Measurements from ENCODE around the gene NUDT4.
A peak's percentile ranks its signal among the peaks of the same experiment; 100 is the strongest.

The NUDT4 gene
- long read RNA-seq, donor 1, full-length matches to known transcripts, result 51 of 56 reads
- long read RNA-seq, donor 1, partial matches to known transcripts, result 5 of 56 reads
- long read RNA-seq, donor 1, other reads (novel, unspliced or antisense), result 0 of 56 reads
- long read RNA-seq, donor 2, full-length matches to known transcripts, result 58 of 63 reads
- long read RNA-seq, donor 2, partial matches to known transcripts, result 5 of 63 reads
- long read RNA-seq, donor 2, other reads (novel, unspliced or antisense), result 0 of 63 reads
- long read RNA-seq, donor 3, full-length matches to known transcripts, result 40 of 40 reads
- long read RNA-seq, donor 3, partial matches to known transcripts, result 0 of 40 reads
- long read RNA-seq, donor 3, other reads (novel, unspliced or antisense), result 0 of 40 reads
- long read RNA-seq, donor 4, full-length matches to known transcripts, result 61 of 185 reads
- long read RNA-seq, donor 4, partial matches to known transcripts, result 124 of 185 reads
- long read RNA-seq, donor 4, other reads (novel, unspliced or antisense), result 0 of 185 reads
- long read RNA-seq, donor 5, full-length matches to known transcripts, result 54 of 60 reads
- long read RNA-seq, donor 5, partial matches to known transcripts, result 6 of 60 reads
- long read RNA-seq, donor 5, other reads (novel, unspliced or antisense), result 0 of 60 reads
- long read RNA-seq, donor 6, full-length matches to known transcripts, result 89 of 102 reads
- long read RNA-seq, donor 6, partial matches to known transcripts, result 13 of 102 reads
- long read RNA-seq, donor 6, other reads (novel, unspliced or antisense), result 0 of 102 reads
- long read RNA-seq, donor 7, full-length matches to known transcripts, result 99 of 319 reads
- long read RNA-seq, donor 7, partial matches to known transcripts, result 220 of 319 reads
- long read RNA-seq, donor 7, other reads (novel, unspliced or antisense), result 0 of 319 reads
- long read RNA-seq, donor 8, full-length matches to known transcripts, result 70 of 92 reads
- long read RNA-seq, donor 8, partial matches to known transcripts, result 22 of 92 reads
- long read RNA-seq, donor 8, other reads (novel, unspliced or antisense), result 0 of 92 reads

DNA sequence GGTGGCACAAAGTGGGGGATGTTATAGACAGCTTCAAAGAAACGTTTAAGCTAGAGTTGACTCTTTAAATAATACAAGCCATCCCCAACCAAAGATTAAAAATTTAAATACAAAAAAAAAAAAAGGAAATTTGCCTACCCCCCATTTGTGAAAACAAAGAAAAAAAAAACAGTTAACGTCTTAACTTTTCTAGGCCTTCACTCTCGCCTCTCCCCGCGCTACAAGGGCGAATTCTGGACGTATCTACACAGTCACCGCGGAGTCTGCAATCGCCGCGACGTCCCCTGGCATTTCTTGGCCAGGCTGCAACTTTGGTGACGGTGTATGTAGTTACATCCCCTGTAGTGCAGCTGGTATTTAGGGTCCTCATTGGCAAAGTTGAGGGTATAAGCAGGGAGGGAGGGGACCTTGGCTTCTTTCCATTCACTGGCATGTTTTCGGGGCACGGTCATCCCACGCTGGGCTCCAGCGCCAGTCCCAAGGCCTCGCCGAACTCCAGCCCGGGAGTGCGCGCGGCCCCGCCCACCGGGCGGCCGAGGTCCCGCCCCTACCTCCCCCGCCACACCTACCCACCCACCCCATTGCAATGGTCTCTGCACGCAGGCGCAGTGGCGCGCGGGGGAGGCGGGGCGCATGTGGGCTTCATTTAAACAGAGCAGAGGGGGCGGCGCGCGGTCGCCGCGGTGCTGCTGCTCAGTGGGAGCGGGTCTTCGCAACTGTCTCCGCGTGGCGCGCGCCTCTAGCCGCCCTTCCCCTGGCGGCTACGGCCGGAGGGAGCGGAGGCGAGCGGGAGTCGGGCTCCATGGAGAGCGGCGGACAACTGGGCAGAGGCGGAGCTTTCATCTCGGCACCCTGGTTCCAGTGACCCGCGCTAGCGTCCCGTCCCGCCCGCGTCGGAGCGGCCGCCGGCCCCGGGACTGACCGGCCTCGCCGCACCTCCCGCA is at the start of gene NUDT4:
Gene NUDT4 (plus strand): TSS at position 674 of the 944 bp plus-strand sequence. CDS start 398 bp downstream, outside the sequence.
- DNase-seq, result peak; percentile 95

DNA sequence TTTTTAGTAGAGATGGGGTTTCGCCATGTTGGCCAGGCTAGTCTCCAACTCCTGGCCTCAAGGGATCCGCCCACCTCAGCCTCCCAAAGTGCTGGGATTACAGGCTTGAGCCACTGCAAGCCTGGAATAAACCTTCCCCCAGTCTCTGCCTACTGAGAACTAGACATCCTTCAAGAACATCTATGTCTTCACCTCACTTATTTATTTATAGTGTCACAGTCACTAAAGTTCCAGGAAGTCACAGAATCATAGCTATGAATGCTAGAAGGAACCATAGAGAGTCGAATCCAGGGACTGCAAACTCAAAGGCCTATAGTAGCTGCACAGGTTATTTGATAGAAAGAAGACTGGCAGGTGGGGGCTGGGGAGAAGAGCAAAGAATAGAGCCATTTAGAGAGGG is 44.7 kb upstream of the NUDT4 start:
- no peak for DNase-seq

- no peak for DNase-seq
Measured at GRCh38 chr12:93333828-93334227, 43.9 kb upstream of the NUDT4 start.

- DNase-seq, result no peak
Measured at GRCh38 chr12:93335603-93336162, 42.0 kb upstream of the NUDT4 start.

DNA sequence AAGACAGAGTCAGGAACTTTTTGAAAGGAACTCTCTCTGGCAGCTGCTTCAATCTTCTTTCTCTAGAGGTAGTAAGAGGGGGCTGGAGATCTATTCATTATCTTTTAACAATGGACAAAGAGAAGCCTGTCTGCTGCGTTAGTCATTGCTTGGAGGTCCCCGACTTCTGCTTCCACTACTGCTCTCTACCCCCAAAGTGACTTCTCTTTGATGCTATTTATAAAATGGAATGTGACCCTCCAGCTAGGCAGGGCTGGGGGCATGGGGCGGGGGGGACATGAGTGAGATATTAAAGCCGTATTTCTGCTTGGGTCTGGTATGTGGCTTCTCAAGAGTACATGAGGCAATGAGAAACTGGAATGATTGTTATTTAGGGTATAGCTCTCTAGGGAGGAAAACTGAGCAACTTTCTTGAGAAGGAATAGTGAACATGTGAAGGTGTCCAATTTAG is 41.4 kb upstream of the NUDT4 start:
- no peak for DNase-seq

DNA sequence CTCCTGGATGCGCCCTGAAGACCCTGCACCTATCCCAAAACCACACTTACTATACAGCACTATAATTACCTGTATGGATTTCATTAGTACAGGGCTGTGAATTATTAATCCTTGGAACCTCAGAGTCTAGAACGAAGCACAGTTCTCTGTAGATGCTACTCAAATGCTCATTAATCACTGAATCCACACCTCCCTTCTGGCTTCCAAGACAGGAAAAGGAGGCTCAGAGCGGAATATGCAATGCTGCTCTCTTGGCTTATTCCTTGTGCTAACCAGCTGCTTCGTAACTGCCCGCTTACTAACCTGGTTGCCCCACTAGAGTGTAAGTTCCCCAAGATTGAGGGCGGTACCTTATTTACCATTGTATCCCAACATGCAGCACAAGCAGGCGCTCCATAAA is 39.1 kb upstream of the NUDT4 start:
- DNase-seq, result no peak

DNA sequence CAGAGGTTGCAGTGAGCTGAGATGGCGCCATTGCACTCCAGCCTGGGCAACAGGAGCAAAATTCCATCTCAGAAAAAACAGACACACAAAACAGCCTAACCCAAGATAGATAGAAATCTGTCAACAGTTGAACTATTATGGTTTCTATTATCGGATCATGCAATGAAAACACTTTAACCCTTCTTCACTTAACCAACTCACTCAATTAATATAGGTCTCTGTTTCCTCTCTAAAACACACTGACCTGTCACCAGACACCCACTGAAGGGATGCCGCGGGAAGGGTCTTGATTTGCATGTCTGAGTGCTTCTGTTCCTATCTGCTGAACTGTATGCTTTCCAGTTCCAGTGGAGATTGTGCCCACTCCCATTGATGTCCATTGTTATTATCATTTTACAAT is 38.0 kb upstream of the NUDT4 start:
- DNase-seq, result no peak

- no peak for DNase-seq
Measured at GRCh38 chr12:93341409-93342049, 36.2 kb upstream of the NUDT4 start.

GRCh38 chr12:93347054-93347785 is 30.5 kb upstream of the NUDT4 start:
- DNase-seq, result no peak

GRCh38 chr12:93348575-93349435 is 28.9 kb upstream of the NUDT4 start:
- DNase-seq, result no peak

DNA sequence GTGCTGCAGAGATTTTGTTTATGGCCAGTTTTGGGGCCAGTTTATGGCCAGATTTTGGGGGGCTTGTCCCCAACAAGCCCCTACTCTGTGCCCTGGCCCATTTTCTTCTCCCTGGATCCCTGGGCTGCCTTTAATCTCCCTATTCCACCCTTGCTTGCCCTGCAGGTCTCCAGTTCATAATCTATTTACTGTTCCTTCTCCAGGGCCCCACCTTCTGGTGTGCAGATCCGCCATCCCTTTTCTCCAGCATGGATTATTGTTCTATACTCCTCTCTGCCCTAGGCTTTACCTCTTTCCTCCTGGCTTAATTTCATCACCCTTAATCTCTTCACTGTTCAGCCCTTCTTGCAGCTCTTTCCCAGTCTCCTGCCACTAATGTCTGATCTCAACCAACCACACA is 26.0 kb upstream of the NUDT4 start:
- no peak for DNase-seq

DNA sequence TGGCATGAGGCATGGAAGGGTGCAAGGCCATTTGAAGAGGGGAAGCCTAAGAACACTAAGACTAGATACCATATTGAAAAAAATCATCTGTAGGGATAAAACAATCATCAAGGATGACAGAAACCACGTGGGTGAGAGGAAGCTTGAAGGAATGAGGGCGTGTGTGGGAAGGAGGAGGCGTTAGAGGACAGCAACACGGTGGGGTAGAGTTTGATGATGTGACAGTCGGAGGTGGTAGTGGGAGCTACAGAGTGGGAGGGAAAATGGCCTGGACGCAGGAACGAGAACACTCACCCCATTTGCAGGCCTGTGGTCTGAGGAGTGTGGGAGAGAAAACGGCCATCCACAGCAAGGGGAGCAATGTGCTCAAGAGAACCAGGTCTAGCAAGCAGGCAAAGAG is 25.4 kb upstream of the NUDT4 start:
- no peak for DNase-seq

GRCh38 chr12:93356214-93356613 is 21.5 kb upstream of the NUDT4 start:
- DNase-seq, result no peak

GRCh38 chr12:93358058-93358457 is 19.7 kb upstream of the NUDT4 start:
- DNase-seq, result no peak

GRCh38 chr12:93358821-93359220 is 18.9 kb upstream of the NUDT4 start:
- no peak for DNase-seq

- no peak for DNase-seq
Measured at GRCh38 chr12:93360688-93361087, 17.0 kb upstream of the NUDT4 start.

DNA sequence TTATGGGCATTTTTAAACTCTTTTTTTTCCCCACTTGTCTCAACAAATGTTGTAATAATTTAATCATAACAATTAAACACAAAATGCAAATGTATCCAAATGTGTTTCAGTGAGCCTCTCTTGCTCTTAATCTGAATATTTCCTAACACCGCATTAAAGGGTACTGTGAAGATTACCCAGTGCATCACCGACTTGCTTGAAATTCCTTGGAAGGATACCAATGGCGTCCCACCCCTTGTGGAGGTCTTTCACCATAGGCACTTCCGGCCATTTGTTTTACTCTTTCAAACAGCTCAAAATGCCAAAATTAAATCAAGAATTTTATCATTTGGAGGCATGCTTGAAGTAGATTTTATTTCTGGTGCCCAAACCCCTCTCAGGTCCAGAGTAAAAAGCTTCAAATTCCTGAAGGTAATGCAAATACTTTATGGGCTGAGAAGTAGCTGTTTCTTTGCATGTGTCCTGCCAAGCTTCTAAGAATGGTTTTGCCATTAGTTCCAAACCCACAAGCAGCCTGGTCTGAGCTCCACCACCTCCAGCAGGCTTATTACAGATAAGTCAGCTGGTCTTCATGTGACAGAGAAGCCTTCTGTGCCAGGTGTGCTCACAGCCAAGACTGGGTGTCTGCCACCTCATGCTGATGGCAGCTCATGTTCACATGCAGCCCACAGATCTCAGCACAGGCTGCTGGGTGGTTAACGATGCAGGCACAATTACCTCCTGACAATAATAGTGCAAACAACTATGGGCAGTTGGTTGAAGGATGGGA is 16.4 kb upstream of the NUDT4 start:
- no peak for DNase-seq

DNA sequence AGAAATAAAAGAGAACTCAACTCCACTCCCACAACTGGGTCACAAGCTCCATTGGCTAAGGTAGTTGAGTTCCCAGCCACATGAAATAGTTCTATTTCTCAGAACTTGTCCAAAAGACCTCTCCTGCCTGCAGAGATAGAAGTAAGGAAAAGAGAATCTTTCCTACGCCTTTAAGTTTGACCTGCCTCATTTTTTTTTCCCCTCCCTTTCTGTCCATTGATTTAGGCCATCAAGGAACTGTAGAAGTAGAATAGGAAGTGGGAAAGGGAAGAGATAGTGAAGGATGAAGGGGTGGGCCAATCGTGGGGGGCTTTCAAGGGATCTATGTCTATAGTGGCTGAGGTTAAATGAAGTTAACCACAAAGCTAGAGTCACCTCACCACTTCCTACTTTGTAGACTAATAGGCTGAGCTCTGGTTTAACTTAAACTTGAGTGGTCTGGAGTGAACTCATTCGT is 13.9 kb upstream of the NUDT4 start:
- no peak for DNase-seq
